Stimulated activated CD8-positive, alpha-beta memory T cell treated with anti-CD3 and anti-CD28 coated beads, Interleukin-4, amount 100 ng/mL, for 48 hours (primary cell): Measurements from ENCODE around the gene GATA6.
A peak's percentile ranks its signal among the peaks of the same experiment; 100 is the strongest.

Experiments used
- DNase-seq: peaks from one replicate; pipeline ENCODE4 v3.0.0-alpha.2; 2020

GATA6 gene

GRCh38 chr18:22169011-22169888 lies at the start of gene GATA6:
GATA6 (plus strand) TSS chr18:22169589; CDS start chr18:22171145, 1,556 bp downstream.
- DNase-seq, result peak; percentile 52

- DNase-seq, result no peak
Measured at GRCh38 chr18:22124970-22125369, 44.4 kb upstream of the GATA6 start.

GRCh38 chr18:22128954-22129353 lies 40.4 kb upstream of the GATA6 start:
- no peak for DNase-seq

GRCh38 chr18:22129778-22130177 lies 39.6 kb upstream of the GATA6 start:
- DNase-seq, result no peak

GRCh38 chr18:22132258-22132657 lies 37.1 kb upstream of the GATA6 start:
- no peak for DNase-seq

GRCh38 chr18:22132763-22133162 lies 36.6 kb upstream of the GATA6 start:
- no peak for DNase-seq

GRCh38 chr18:22136395-22136794 lies 33.0 kb upstream of the GATA6 start:
- no peak for DNase-seq

GRCh38 chr18:22141211-22141610 lies 28.2 kb upstream of the GATA6 start:
- DNase-seq, result no peak

- DNase-seq, result no peak
Measured at GRCh38 chr18:22143347-22144340, 25.7 kb upstream of the GATA6 start.

GRCh38 chr18:22145160-22145559 lies 24.2 kb upstream of the GATA6 start:
- no peak for DNase-seq

- DNase-seq, result no peak
Measured at GRCh38 chr18:22149710-22150109, 19.7 kb upstream of the GATA6 start.

- no peak for DNase-seq
Measured at GRCh38 chr18:22152093-22152492, 17.3 kb upstream of the GATA6 start.

GRCh38 chr18:22153428-22153827 lies 16.0 kb upstream of the GATA6 start:
- DNase-seq, result no peak

GRCh38 chr18:22155584-22155983 lies 13.8 kb upstream of the GATA6 start:
- no peak for DNase-seq

GRCh38 chr18:22159014-22159413 lies 10.4 kb upstream of the GATA6 start:
- DNase-seq, result no peak

GRCh38 chr18:22161090-22161489 lies 8.3 kb upstream of the GATA6 start:
- DNase-seq, result no peak

GRCh38 chr18:22163416-22164161 lies 5.8 kb upstream of the GATA6 start:
- no peak for DNase-seq

GRCh38 chr18:22164337-22165048 lies 4.9 kb upstream of the GATA6 start:
- DNase-seq, result no peak

- DNase-seq, result no peak
Measured at GRCh38 chr18:22165049-22165602, 4.3 kb upstream of the GATA6 start.

GRCh38 chr18:22165603-22166068 lies 3.8 kb upstream of the GATA6 start:
- DNase-seq, result no peak

- no peak for DNase-seq
Measured at GRCh38 chr18:22166069-22166950, 3.1 kb upstream of the GATA6 start.
